A549 (cell line): ENCODE measurements around the gene LYPD3. TPM values are rescaled to one million over a fixed set of nuclear protein-coding genes. Genes with fewer than 3 reads are reported as not detected.

Experiments used
- ATAC-seq, 2 experiments: fragments of 200-7000 bp in 1 of 2; fragments of >200 bp in 1 of 2; cut with Nextera tagmentation in 1 of 2; cut with Tn5 transposase in 1 of 2; 3 replicates each; pipeline versions ENCODE4 v1.8.0 to v1.9.1; 2018 to 2020; ENCODE audit warnings: mild to moderate bottlenecking in 1 of 2, moderate library complexity in 1 of 2
- CTCF ChIA-PET: fragments of 300-600 bp; sonication (Branson Sonifier 250); formaldehyde crosslinking; extraction: SDS; loops from one replicate; lab custom pipeline; 2021; ENCODE audit warnings: antibody characterized with exemption, inconsistent platforms; lab: Yijun Ruan, JAX
- POLR2A ChIA-PET: fragments of 350-600 bp; formaldehyde crosslinking; extraction: SDS; loops from one replicate; lab custom pipeline; 2021; ENCODE audit warnings: antibody characterized with exemption, inconsistent platforms; lab: Yijun Ruan, JAX
- DNase-seq, 2 experiments: peaks; one replicate each; pipeline versions ENCODE4 v3.0.0 to v3.0.0-alpha.2; 2011 to 2016; ENCODE audit warnings: low read depth in 1 of 2, low spot score in 1 of 2
- FAIRE-seq: peaks from 2 replicates; lab custom pipeline; 2011; peaks lifted over from hg19 to GRCh38; lab: Jason Lieb, UNC
- H3K27ac ChIP-seq, 2 experiments: fragments of >200 bp; sonication (Bioruptor Twin); formaldehyde crosslinking; 3 replicates each; pipeline ENCODE4 v1.5.1; 2016 to 2017
- H3K4me1 ChIP-seq: fragments of >200 bp; sonication (Bioruptor Twin); formaldehyde crosslinking; 3 replicates; pipeline ENCODE4 v1.6.1; 2016
- H3K4me2 ChIP-seq: fragments of >200 bp; sonication (Bioruptor Twin); formaldehyde crosslinking; 3 replicates; pipeline ENCODE4 v1.6.1; 2016
- H3K4me3 ChIP-seq: fragments of >200 bp; sonication (Bioruptor Twin); formaldehyde crosslinking; 3 replicates; pipeline ENCODE4 v1.5.1; 2016
- H3K9me3 ChIP-seq: fragments of >200 bp; sonication (Bioruptor Twin); formaldehyde crosslinking; 3 replicates; pipeline ENCODE4 v1.6.1; 2016
- ATOH8 ChIP-seq: fragments of 250-450 bp; sonication (Bioruptor Pico); IDR thresholded peaks from 2 replicates; pipeline ENCODE4 v1.5.0; 2020; ENCODE audit warnings: low read depth, mild to moderate bottlenecking, moderate library complexity
- BCL3 ChIP-seq: fragments of >200 bp; sonication (Bioruptor Twin); formaldehyde crosslinking; IDR thresholded peaks from 3 replicates; pipeline ENCODE4 v1.6.1; 2016
- BHLHE40 ChIP-seq: IDR thresholded peaks from 2 replicates; pipeline ENCODE4 v1.6.1; 2012; ENCODE audit warnings: low read depth, low read length, inconsistent platforms
- EHF ChIP-seq: fragments of 250-450 bp; sonication (Bioruptor Pico); IDR thresholded peaks from 2 replicates; pipeline ENCODE4 v1.5.0; 2020; ENCODE audit warnings: mild to moderate bottlenecking
- FOSL2 ChIP-seq, 2 experiments: fragments of 450-650 bp in 1 of 2; fragments of >200 bp in 1 of 2; sonication (Bioruptor Twin) in 1 of 2; formaldehyde crosslinking; IDR thresholded peaks; 2 replicates each; pipeline versions ENCODE4 v1.5.0 to v1.6.1; 2016 to 2020; ENCODE audit warnings: mild to moderate bottlenecking in 1 of 2, moderate library complexity in 1 of 2
- GATA3 ChIP-seq: IDR thresholded peaks from 2 replicates; pipeline ENCODE4 v1.6.1; 2012; ENCODE audit warnings: borderline replicate concordance
- HDAC2 ChIP-seq: fragments of 200-600 bp; sonication (generic); IDR thresholded peaks from 2 replicates; pipeline ENCODE4 v1.6.1; 2016
- HEYL ChIP-seq: fragments of 250-450 bp; sonication (Bioruptor Pico); IDR thresholded peaks from 2 replicates; pipeline ENCODE4 v1.8.0; 2021; ENCODE audit warnings: mild to moderate bottlenecking, moderate library complexity
- HOXB13 ChIP-seq: fragments of 250-450 bp; sonication (Bioruptor Pico); IDR thresholded peaks from 2 replicates; pipeline ENCODE4 v1.5.0; 2020; ENCODE audit warnings: low read depth, mild to moderate bottlenecking, moderate library complexity
- HOXB5 ChIP-seq: fragments of 250-450 bp; sonication (Bioruptor Pico); IDR thresholded peaks from 2 replicates; pipeline ENCODE4 v1.5.0; 2020; ENCODE audit warnings: mild to moderate bottlenecking, moderate library complexity
- JUNB ChIP-seq: fragments of >200 bp; sonication (Bioruptor Twin); formaldehyde crosslinking; IDR thresholded peaks from 2 replicates; pipeline ENCODE4 v1.6.1; 2016
- NPAS2 ChIP-seq: fragments of 250-450 bp; sonication (Bioruptor Pico); IDR thresholded peaks from 2 replicates; pipeline ENCODE4 v1.8.0; 2022; ENCODE audit warnings: mild to moderate bottlenecking, moderate library complexity, borderline replicate concordance
- SREBF2 ChIP-seq: fragments of 450-650 bp; IDR thresholded peaks from 2 replicates; pipeline ENCODE4 v1.6.1; 2014; ENCODE audit warnings: mild to moderate bottlenecking, moderate library complexity
- TFCP2L1 ChIP-seq: fragments of 250-450 bp; sonication (Bioruptor Pico); IDR thresholded peaks from 2 replicates; pipeline ENCODE4 v1.5.0; 2021; ENCODE audit warnings: mild to moderate bottlenecking
- ZC3H11A ChIP-seq: fragments of 450-650 bp; IDR thresholded peaks from 2 replicates; pipeline ENCODE4 v1.6.1; 2014; ENCODE audit warnings: antibody characterized with exemption, mild to moderate bottlenecking
- ZNF302 ChIP-seq: fragments of 250-450 bp; sonication (Bioruptor Pico); IDR thresholded peaks from 2 replicates; pipeline ENCODE4 v1.9.0; 2021; ENCODE audit warnings: inconsistent platforms, mild to moderate bottlenecking, moderate library complexity
- ZSCAN20 ChIP-seq: fragments of 250-450 bp; sonication (Bioruptor Pico); IDR thresholded peaks from 2 replicates; pipeline ENCODE4 v1.8.0; 2022; ENCODE audit warnings: mild to moderate bottlenecking, moderate library complexity
- WGBS: methylation state at CpG from one replicate; pipeline ENCODE4 v1.1.6; 2017; ENCODE audit errors: missing lambda C conversion rate; 5-methylcytosine and 5-hydroxymethylcytosine counted together
- polyA plus RNA-seq, 4 experiments: library from polyadenylated mRNA; depleted of rRNA in 3 of 4; stranded (reverse); fragments of >200 nt; fragmentation: RNase III in 1 of 4; extraction: RNeasy Plus Mini Kit Qiagen cat#74134 plus additional on column Dnase treatment in 1 of 4; gene quantifications; 2 replicates in 3 of 4; 3 replicates in 1 of 4; pipeline ENCODE4 v1.2.3, GENCODE V29; 2011 to 2017

The LYPD3 gene
- polyA plus RNA-seq, 2 of the 4 experiments (the other 2 are of a cell fraction): 0.27 to 0.43 TPM

- H3K4me3 ChIP-seq: no peak overlapping the region
- POLR2A ChIA-PET: no interaction called here
- CTCF ChIA-PET: interaction anchor here (1.1 to 15.9 kb wide), 4 partner anchors 9 to 79 kb away, joined by 3 to 462 read pairs (median 8); no protein-coding TSS in a partner anchor
- peaks cover 6% of the 10 kb centered on the region; the same call in 2 of the 3 replicates for H3K9me3 ChIP-seq
- no peak overlapping the region for H3K27ac ChIP-seq
- no peak for TF ChIP-seq BCL3
- DNase-seq (no peak), ATAC-seq (no peak), FAIRE-seq (no peak)
- no peak overlapping the region for H3K4me2 ChIP-seq
- peaks cover 21% of the 10 kb centered on the region for H3K4me1 ChIP-seq
- WGBS: 62% methylated on average over 3 of the region's 3 CpGs
Measured at GRCh38 chr19:43441716-43442115, 23.7 kb downstream of the LYPD3 start.

- peak overlapping the region; percentile 70 for H3K4me2 ChIP-seq
- no peak for FAIRE-seq
Measured at GRCh38 chr19:43439709-43440063, 25.7 kb downstream of the LYPD3 start.

GRCh38 chr19:43439032-43439708 is 26.2 kb downstream of the LYPD3 start:
- ATAC-seq: peak; percentile 77 to 81
- 44% methylated on average over 11 of the region's 14 CpGs for WGBS
- peak; percentile 68 for FAIRE-seq
- H3K4me1 ChIP-seq: peaks cover 21% of the 10 kb centered on the region
- TF ChIP-seq NPAS2 (CRISPR knock-in tag) (0 out of 2 replicates have a peak, but pooled peaks have one; percentile 29), ZSCAN20 (CRISPR knock-in tag) (peak; percentile 70; the same call in 1 of the 2 replicates), ZC3H11A (no peak), GATA3 (peak; percentile 60; the same call in 1 of the 2 replicates), BHLHE40 (no peak), EHF (CRISPR knock-in tag) (peak; percentile 57; the same call in 1 of the 2 replicates), ATOH8 (peak; percentile 90; the same call in 1 of the 2 replicates), FOSL2 (IDR thresholded peaks at IDR 0.05) (peak; percentile 75), FOSL2 (CRISPR knock-in tag; IDR thresholded peaks at IDR 0.05) (peak; percentile 95), ZNF302 (CRISPR knock-in tag) (peak; percentile 91; the same call in 1 of the 2 replicates), JUNB (peak; percentile 85), SREBF2 (no peak), HEYL (CRISPR knock-in tag) (peak; percentile 85), HOXB5 (CRISPR knock-in tag) (peak; percentile 37; the same call in 1 of the 2 replicates)
- H3K27ac ChIP-seq: peak overlapping the region; percentile 57 to 61; a peak in 5 of 6 replicates
- peaks cover 6% of the 10 kb centered on the region; the same call in 2 of the 3 replicates for H3K9me3 ChIP-seq
- ChIA-PET CTCF (interaction anchor here (0.5 to 15.9 kb wide), 15 partner anchors 8 to 874 kb away, joined by 3 to 462 read pairs (median 4); partner anchors contain the start of gene ZNF575), POLR2A (interaction anchor here (0.5 to 1.9 kb wide), 7 partner anchors 25 to 639 kb away, joined by 3 to 7 read pairs (median 3); partner anchors contain the start of genes PHLDB3, SMG9 and ZNF575)
- peak overlapping the region; percentile 70 for H3K4me2 ChIP-seq
- peak overlapping the region; percentile 12; the same call in 1 of the 3 replicates for H3K4me3 ChIP-seq
- DNase-seq: peak; percentile 72 to 91

More at GRCh38 chr19:43439709-43440063, 25.7 kb downstream of the LYPD3 start:
- TF ChIP-seq TFCP2L1: no peak
- TF ChIP-seq HDAC2: no peak
- no peak for TF ChIP-seq HOXB13 (CRISPR knock-in tag)
- Histone ChIP-seq H3K4me3 (no peak overlapping the region), H3K4me1 (peaks cover 21% of the 10 kb centered on the region), H3K9me3 (peaks cover 6% of the 10 kb centered on the region; the same call in 2 of the 3 replicates), H3K27ac (peak overlapping the region; percentile 42 to 61; a peak in 5 of 6 replicates)
- ChIA-PET CTCF (interaction anchor here (0.6 to 15.9 kb wide), 12 partner anchors 8 to 217 kb away, joined by 3 to 462 read pairs (median 3); partner anchors contain the start of gene ZNF575), POLR2A (interaction anchor here (0.5 to 1.9 kb wide), 5 partner anchors 24 to 315 kb away, joined by 3 to 7 read pairs (median 3); partner anchors contain the start of genes SMG9 and ZNF575)
- ATAC-seq: no peak
- DNase-seq: no peak
